ENCODE results near the gene DSTN.

DNA sequence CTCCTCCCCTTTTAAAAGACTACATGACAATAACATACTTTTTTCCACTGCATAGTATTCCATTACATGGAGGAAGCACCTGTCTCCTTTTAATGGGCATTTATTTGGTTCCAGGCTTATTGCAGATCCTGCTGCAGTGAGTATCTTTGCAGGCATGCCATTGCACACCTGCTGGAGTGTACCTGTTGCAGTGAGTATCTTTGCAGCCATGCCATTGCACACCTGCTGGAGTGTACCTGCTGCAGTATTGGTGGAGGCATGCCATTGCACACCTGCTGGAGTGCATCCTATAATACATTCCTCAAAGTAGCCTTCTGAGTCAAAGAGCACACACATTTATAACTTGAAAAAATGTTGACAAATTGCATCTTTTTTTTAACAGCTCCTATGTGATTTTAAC is 40.3 kb upstream of the DSTN start:
- TF ChIP-seq CTCF (IDR thresholded peaks at IDR 0.05) (no peak), POLR2A (IDR thresholded peaks at IDR 0.05) (no peak), POLR2AphosphoS5 (IDR thresholded peaks at IDR 0.05) (no peak)

Data from breast epithelium (tissue), 3 donors.